Caco-2 (cell line): ENCODE data around the gene TFDP3. TPM values are rescaled to one million over a fixed set of nuclear protein-coding genes. Genes with fewer than 3 reads are reported as not detected.

Source experiments
- BruUV-seq: library from RNA; stranded (reverse); fragments of 400-500 nt; replicated peaks from 2 replicates; lab custom pipeline; 2021; lab: Mats Ljungman, UMichigan
- CTCF ChIA-PET: fragments of 300-600 bp; sonication (Branson Sonifier 250); formaldehyde crosslinking; loops from one replicate; lab custom pipeline; 2022; ENCODE audit warnings: antibody characterized with exemption; lab: Charles Lee
- POLR2A ChIA-PET: fragments of 300-600 bp; sonication (Branson Sonifier 250); formaldehyde crosslinking; loops from one replicate; lab custom pipeline; 2022; ENCODE audit warnings: antibody characterized with exemption; lab: Charles Lee
- DNase-seq, 2 experiments: peaks; one replicate each; pipeline versions ENCODE4 v3.0.0 to v3.0.0-alpha.2; 2020 to 2022
- H3K27me3 ChIP-seq: replicated peaks from 2 replicates; pipeline ENCODE4 v1.6.0; 2011; ENCODE audit warnings: low read length; ENCODE audit not compliant: control insufficient read depth, insufficient read depth
- H3K36me3 ChIP-seq: 2 replicates; pipeline ENCODE4 v1.5.1; 2011; ENCODE audit warnings: low read length; ENCODE audit not compliant: control insufficient read depth, insufficient read depth
- H3K4me1 ChIP-seq: fragments of 250-450 bp; sonication (Bioruptor Pico); 2 replicates; pipeline ENCODE4 v1.5.1; 2020; ENCODE audit warnings: mild to moderate bottlenecking
- H3K4me3 ChIP-seq: 2 replicates; pipeline ENCODE4 v1.5.1; 2011; ENCODE audit warnings: low read depth, mild to moderate bottlenecking, control low read depth, low read length
- H3K9me3 ChIP-seq: fragments of 250-450 bp; sonication (Bioruptor Pico); 2 replicates; pipeline ENCODE4 v1.5.1; 2020; ENCODE audit warnings: mild to moderate bottlenecking, moderate library complexity
- H3K27ac Mint-ChIP-seq: one replicate; pipeline ENCODE4 v1.8.0; 2022; ENCODE audit warnings: mixed read lengths; ENCODE audit not compliant: unreplicated experiment
- H3K27me3 Mint-ChIP-seq: one replicate; pipeline ENCODE4 v1.8.0; 2022; ENCODE audit warnings: mixed read lengths; ENCODE audit not compliant: insufficient read depth, unreplicated experiment
- H3K36me3 Mint-ChIP-seq: one replicate; pipeline ENCODE4 v1.8.0; 2022; ENCODE audit warnings: mild to moderate bottlenecking, mixed read lengths; ENCODE audit not compliant: insufficient read depth, unreplicated experiment
- H3K4me1 Mint-ChIP-seq: one replicate; pipeline ENCODE4 v1.8.0; 2022; ENCODE audit warnings: low read depth, mixed read lengths; ENCODE audit not compliant: unreplicated experiment
- H3K4me3 Mint-ChIP-seq: one replicate; pipeline ENCODE4 v1.8.0; 2022; ENCODE audit warnings: mild to moderate bottlenecking, moderate library complexity, mixed read lengths; ENCODE audit not compliant: unreplicated experiment
- H3K9me3 Mint-ChIP-seq: one replicate; pipeline ENCODE4 v1.8.0; 2022; ENCODE audit warnings: mixed read lengths; ENCODE audit not compliant: unreplicated experiment
- CTCF ChIP-seq, 2 experiments: fragments of 200-600 bp in 1 of 2; IDR thresholded peaks; 1 replicate in 1 of 2; 2 replicates in 1 of 2; pipeline versions ENCODE4 v1.5.1 to v1.8.0; 2011 to 2022; ENCODE audit warnings: antibody characterized with exemption in 1 of 2, control low read depth in 1 of 2, inconsistent platforms in 1 of 2, low read depth in 1 of 2, low read length in 1 of 2, mild to moderate bottlenecking in 1 of 2, moderate library complexity in 1 of 2; ENCODE audit not compliant: insufficient read depth in 1 of 2, severe bottlenecking in 1 of 2, unreplicated experiment in 1 of 2
- intact Hi-C: fragments of 100-400 bp; cut with micrococcal nuclease; formaldehyde crosslinking; loops from one replicate; pipeline ENCODE4 v1.10.0; 2022; ENCODE audit not compliant: unreplicated experiment
- total RNA-seq: library from RNA; stranded (reverse); gene quantifications from 2 replicates; pipeline ENCODE4 v1.2.3, GENCODE V29; 2022

The TFDP3 gene
- total RNA-seq, 1 experiment from 2014 or later = not detected

- Mint-ChIP-seq H3K36me3 (no peaks in the 10 kb centered on the region), H3K27ac (no peak overlapping the region), H3K9me3 (no peaks in the 10 kb centered on the region), H3K4me1 (no peaks in the 10 kb centered on the region), H3K4me3 (no peak overlapping the region), H3K27me3 (no peaks in the 10 kb centered on the region)
- Histone ChIP-seq H3K4me3 (no peak overlapping the region), H3K9me3 (no peaks in the 10 kb centered on the region), H3K27me3 (no peaks in the 10 kb centered on the region), H3K36me3 (no peaks in the 10 kb centered on the region), H3K4me1 (no peaks in the 10 kb centered on the region)
- no peak for DNase-seq
- TF ChIP-seq CTCF (IDR thresholded peaks at IDR 0.05; ENCODE audit: insufficient read depth in 1 of 2, low read depth in 1 of 2, low read length in 1 of 2, severe bottlenecking in 1 of 2, unreplicated experiment in 1 of 2) = no peak
- ChIA-PET POLR2A (no interaction called here), CTCF (no interaction called here)
- intact Hi-C loops = no loop called here
- BruUV-seq = no TSS peak
These were observed 26.5 kb downstream of the TFDP3 start for GRCh38 chrX:133191739-133192039.

GRCh38 chrX:133190877-133191738 is 27.0 kb downstream of the TFDP3 start:
- intact Hi-C loops = no loop called here
- DNase-seq = no peak
- H3K36me3 ChIP-seq = no peaks in the 10 kb centered on the region
- no peaks in the 10 kb centered on the region for H3K27me3 ChIP-seq
- H3K4me3 Mint-ChIP-seq = no peak overlapping the region
- ChIA-PET CTCF (no interaction called here), POLR2A (no interaction called here)
- no peaks in the 10 kb centered on the region for H3K9me3 ChIP-seq
- H3K36me3 Mint-ChIP-seq = no peaks in the 10 kb centered on the region
- no TSS peak for BruUV-seq
- TF ChIP-seq CTCF (IDR thresholded peaks at IDR 0.05; ENCODE audit: insufficient read depth in 1 of 2, low read depth in 1 of 2, low read length in 1 of 2, severe bottlenecking in 1 of 2, unreplicated experiment in 1 of 2) = no peak
- no peaks in the 10 kb centered on the region for H3K9me3 Mint-ChIP-seq
- H3K27ac Mint-ChIP-seq = no peak overlapping the region
- no peaks in the 10 kb centered on the region for H3K4me1 Mint-ChIP-seq
- H3K4me3 ChIP-seq = no peak overlapping the region
- H3K27me3 Mint-ChIP-seq = no peaks in the 10 kb centered on the region
- no peaks in the 10 kb centered on the region for H3K4me1 ChIP-seq

GRCh38 chrX:133189195-133189594 is 29.0 kb downstream of the TFDP3 start:
- no peak for TF ChIP-seq CTCF (IDR thresholded peaks at IDR 0.05; ENCODE audit: insufficient read depth in 1 of 2, low read depth in 1 of 2, low read length in 1 of 2, severe bottlenecking in 1 of 2, unreplicated experiment in 1 of 2)
- Mint-ChIP-seq H3K27me3 (no peaks in the 10 kb centered on the region), H3K9me3 (no peaks in the 10 kb centered on the region), H3K27ac (no peak overlapping the region), H3K4me3 (no peak overlapping the region), H3K36me3 (no peaks in the 10 kb centered on the region), H3K4me1 (no peaks in the 10 kb centered on the region)
- H3K36me3 ChIP-seq = no peaks in the 10 kb centered on the region
- H3K27me3 ChIP-seq = no peaks in the 10 kb centered on the region
- BruUV-seq = no TSS peak
- POLR2A ChIA-PET = no interaction called here
- CTCF ChIA-PET = no interaction called here
- no peaks in the 10 kb centered on the region for H3K9me3 ChIP-seq
- no peak for DNase-seq
- H3K4me3 ChIP-seq = no peak overlapping the region
- intact Hi-C loops = no loop called here
- no peaks in the 10 kb centered on the region for H3K4me1 ChIP-seq
